ENCODE results near the gene SLC15A3. TPM values are rescaled to one million over a fixed set of nuclear protein-coding genes. Genes with fewer than 3 reads are reported as not detected.

SLC15A3 gene
- total and polyA plus RNA-seq, 2 experiments from 2014 or later: 14.2 to 15.8 TPM

DNA sequence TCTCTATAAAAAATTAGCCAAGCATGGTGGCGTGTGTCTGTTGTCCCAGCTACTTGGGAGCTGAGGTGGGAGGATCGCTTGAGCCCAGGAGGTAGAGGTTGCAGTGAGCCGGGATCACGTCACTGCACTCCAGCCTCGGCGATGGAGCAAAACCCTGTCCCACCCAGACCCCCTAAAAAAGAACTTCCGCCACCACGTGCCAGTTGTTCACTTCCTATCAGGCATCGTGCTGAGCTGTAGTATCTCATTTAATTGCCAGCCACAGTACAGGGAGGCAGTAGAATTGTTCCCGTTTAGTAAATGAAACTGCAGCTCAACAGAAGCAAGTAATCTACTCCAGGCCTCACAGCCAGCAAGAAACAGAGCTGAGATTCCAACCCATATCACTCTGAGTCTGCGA, 30.7 kb downstream of the SLC15A3 start (continued):
- TF ChIP-seq, protein P1, sequence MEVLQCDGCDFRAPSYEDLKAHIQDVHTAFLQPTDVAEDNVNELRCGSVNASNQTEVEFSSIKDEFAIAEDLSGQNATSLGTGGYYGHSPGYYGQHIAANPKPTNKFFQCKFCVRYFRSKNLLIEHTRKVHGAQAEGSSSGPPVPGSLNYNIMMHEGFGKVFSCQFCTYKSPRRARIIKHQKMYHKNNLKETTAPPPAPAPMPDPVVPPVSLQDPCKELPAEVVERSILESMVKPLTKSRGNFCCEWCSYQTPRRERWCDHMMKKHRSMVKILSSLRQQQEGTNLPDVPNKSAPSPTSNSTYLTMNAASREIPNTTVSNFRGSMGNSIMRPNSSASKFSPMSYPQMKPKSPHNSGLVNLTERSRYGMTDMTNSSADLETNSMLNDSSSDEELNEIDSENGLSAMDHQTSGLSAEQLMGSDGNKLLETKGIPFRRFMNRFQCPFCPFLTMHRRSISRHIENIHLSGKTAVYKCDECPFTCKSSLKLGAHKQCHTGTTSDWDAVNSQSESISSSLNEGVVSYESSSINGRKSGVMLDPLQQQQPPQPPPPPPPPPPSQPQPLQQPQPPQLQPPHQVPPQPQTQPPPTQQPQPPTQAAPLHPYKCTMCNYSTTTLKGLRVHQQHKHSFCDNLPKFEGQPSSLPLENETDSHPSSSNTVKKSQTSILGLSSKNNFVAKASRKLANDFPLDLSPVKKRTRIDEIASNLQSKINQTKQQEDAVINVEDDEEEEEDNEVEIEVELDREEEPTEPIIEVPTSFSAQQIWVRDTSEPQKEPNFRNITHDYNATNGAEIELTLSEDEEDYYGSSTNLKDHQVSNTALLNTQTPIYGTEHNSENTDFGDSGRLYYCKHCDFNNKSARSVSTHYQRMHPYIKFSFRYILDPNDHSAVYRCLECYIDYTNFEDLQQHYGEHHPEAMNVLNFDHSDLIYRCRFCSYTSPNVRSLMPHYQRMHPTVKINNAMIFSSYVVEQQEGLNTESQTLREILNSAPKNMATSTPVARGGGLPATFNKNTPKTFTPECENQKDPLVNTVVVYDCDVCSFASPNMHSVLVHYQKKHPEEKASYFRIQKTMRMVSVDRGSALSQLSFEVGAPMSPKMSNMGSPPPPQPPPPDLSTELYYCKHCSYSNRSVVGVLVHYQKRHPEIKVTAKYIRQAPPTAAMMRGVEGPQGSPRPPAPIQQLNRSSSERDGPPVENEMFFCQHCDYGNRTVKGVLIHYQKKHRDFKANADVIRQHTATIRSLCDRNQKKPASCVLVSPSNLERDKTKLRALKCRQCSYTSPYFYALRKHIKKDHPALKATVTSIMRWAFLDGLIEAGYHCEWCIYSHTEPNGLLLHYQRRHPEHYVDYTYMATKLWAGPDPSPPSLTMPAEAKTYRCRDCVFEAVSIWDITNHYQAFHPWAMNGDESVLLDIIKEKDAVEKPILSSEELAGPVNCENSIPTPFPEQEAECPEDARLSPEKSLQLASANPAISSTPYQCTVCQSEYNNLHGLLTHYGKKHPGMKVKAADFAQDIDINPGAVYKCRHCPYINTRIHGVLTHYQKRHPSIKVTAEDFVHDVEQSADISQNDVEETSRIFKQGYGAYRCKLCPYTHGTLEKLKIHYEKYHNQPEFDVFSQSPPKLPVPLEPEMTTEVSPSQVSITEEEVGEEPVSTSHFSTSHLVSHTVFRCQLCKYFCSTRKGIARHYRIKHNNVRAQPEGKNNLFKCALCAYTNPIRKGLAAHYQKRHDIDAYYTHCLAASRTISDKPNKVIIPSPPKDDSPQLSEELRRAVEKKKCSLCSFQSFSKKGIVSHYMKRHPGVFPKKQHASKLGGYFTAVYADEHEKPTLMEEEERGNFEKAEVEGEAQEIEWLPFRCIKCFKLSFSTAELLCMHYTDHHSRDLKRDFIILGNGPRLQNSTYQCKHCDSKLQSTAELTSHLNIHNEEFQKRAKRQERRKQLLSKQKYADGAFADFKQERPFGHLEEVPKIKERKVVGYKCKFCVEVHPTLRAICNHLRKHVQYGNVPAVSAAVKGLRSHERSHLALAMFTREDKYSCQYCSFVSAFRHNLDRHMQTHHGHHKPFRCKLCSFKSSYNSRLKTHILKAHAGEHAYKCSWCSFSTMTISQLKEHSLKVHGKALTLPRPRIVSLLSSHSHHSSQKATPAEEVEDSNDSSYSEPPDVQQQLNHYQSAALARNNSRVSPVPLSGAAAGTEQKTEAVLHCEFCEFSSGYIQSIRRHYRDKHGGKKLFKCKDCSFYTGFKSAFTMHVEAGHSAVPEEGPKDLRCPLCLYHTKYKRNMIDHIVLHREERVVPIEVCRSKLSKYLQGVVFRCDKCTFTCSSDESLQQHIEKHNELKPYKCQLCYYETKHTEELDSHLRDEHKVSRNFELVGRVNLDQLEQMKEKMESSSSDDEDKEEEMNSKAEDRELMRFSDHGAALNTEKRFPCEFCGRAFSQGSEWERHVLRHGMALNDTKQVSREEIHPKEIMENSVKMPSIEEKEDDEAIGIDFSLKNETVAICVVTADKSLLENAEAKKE (CRISPR knock-in tag; IDR thresholded peaks at IDR 0.05): no peak
- TF ChIP-seq, protein P2, sequence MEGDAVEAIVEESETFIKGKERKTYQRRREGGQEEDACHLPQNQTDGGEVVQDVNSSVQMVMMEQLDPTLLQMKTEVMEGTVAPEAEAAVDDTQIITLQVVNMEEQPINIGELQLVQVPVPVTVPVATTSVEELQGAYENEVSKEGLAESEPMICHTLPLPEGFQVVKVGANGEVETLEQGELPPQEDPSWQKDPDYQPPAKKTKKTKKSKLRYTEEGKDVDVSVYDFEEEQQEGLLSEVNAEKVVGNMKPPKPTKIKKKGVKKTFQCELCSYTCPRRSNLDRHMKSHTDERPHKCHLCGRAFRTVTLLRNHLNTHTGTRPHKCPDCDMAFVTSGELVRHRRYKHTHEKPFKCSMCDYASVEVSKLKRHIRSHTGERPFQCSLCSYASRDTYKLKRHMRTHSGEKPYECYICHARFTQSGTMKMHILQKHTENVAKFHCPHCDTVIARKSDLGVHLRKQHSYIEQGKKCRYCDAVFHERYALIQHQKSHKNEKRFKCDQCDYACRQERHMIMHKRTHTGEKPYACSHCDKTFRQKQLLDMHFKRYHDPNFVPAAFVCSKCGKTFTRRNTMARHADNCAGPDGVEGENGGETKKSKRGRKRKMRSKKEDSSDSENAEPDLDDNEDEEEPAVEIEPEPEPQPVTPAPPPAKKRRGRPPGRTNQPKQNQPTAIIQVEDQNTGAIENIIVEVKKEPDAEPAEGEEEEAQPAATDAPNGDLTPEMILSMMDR (conservative IDR thresholded peaks at IDR 0.05; ENCODE audit: low read depth in 2 of 2): no peak
- TF ChIP-seq, protein P3, sequence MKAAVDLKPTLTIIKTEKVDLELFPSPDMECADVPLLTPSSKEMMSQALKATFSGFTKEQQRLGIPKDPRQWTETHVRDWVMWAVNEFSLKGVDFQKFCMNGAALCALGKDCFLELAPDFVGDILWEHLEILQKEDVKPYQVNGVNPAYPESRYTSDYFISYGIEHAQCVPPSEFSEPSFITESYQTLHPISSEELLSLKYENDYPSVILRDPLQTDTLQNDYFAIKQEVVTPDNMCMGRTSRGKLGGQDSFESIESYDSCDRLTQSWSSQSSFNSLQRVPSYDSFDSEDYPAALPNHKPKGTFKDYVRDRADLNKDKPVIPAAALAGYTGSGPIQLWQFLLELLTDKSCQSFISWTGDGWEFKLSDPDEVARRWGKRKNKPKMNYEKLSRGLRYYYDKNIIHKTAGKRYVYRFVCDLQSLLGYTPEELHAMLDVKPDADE (IDR thresholded peaks at IDR 0.05): no peak
- no peak for TF ChIP-seq ZNF331 (CRISPR knock-in tag; IDR thresholded peaks at IDR 0.05; ENCODE audit: low read depth)
- TF ChIP-seq STAT1 (IDR thresholded peaks at IDR 0.05; ENCODE audit: unreplicated experiment): no peak
- no peak for TF ChIP-seq NANOG (IDR thresholded peaks at IDR 0.05; ENCODE audit: borderline replicate concordance)
- TF ChIP-seq CREB1 (CRISPR knock-in tag; IDR thresholded peaks at IDR 0.05; ENCODE audit: low read depth): no peak
- TF ChIP-seq EZH2 (IDR thresholded peaks at IDR 0.05; ENCODE audit: low read depth, unreplicated experiment): no peak
- TF ChIP-seq JUNB (IDR thresholded peaks at IDR 0.05; ENCODE audit: unreplicated experiment): no peak
- no peak for TF ChIP-seq ZNF114 (CRISPR knock-in tag; IDR thresholded peaks at IDR 0.05)
- no peak for TF ChIP-seq POLR2AphosphoS5 (IDR thresholded peaks at IDR 0.05; ENCODE audit: low read depth)
